RWPE2 (cell line): ENCODE measurements around the gene AK9.

Experiments used
- ATAC-seq: fragments of 200-7000 bp; cut with Tn5 transposase; 3 replicates; pipeline ENCODE4 v1.9.1; 2021; ENCODE audit warnings: low read depth
- DNase-seq: peaks from one replicate; pipeline ENCODE4 v3.0.0-alpha.2; 2020; ENCODE audit warnings: low spot score
- H3K27ac ChIP-seq: fragments of 450-650 bp; 2 replicates; pipeline ENCODE4 v1.5.1; 2017; ENCODE audit warnings: mild to moderate bottlenecking; ENCODE audit not compliant: poor library complexity, severe bottlenecking
- H3K27me3 ChIP-seq: fragments of 250-450 bp; sonication (Bioruptor Pico); 2 replicates; pipeline ENCODE4 v1.5.1; 2021; ENCODE audit warnings: mild to moderate bottlenecking, moderate library complexity; ENCODE audit not compliant: insufficient read depth, poor library complexity, severe bottlenecking
- H3K36me3 ChIP-seq: fragments of 250-450 bp; sonication (Bioruptor Pico); 2 replicates; pipeline ENCODE4 v1.5.1; 2020; ENCODE audit warnings: low read depth, mild to moderate bottlenecking, moderate library complexity
- H3K4me1 ChIP-seq: fragments of 250-450 bp; sonication (Bioruptor Pico); 2 replicates; pipeline ENCODE4 v1.5.1; 2021; ENCODE audit warnings: mild to moderate bottlenecking, moderate library complexity; ENCODE audit not compliant: insufficient read depth, poor library complexity, severe bottlenecking
- H3K4me3 ChIP-seq: fragments of 250-450 bp; sonication (Bioruptor Pico); 2 replicates; pipeline ENCODE4 v1.5.1; 2021; ENCODE audit warnings: mild to moderate bottlenecking, moderate library complexity; ENCODE audit not compliant: severe bottlenecking
- H3K9me3 ChIP-seq: fragments of 250-450 bp; sonication (Bioruptor Pico); 2 replicates; pipeline ENCODE4 v1.5.1; 2021; ENCODE audit warnings: mild to moderate bottlenecking, moderate library complexity; ENCODE audit not compliant: severe bottlenecking
- TF ChIP-seq, protein P1 (sequence below): fragments of 450-650 bp; IDR thresholded peaks from one replicate; pipeline ENCODE4 v1.5.1; 2017; ENCODE audit warnings: mild to moderate bottlenecking, moderate library complexity; ENCODE audit not compliant: poor library complexity, severe bottlenecking

The AK9 gene

DNA sequence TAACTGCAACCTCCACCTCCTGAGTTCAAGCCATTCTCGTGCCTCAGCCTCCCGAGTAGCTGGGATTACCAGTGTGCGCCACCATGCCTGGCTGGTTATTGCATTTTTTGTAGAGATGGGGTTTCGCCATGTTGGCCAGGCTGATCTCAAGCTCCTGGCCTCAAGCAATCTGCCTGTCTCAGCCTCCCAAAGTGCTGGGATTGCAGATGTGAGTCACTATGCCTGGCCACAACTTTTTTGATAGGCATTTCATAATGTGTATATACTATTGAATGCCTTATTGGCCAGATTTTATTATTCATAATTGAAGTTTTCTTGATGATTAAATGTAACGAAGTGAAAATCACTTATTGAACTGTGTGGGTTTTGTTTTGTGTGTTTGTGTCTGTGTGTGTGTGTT lies 28.0 kb upstream of the AK9 start:
- no peaks in the 10 kb centered on the region for H3K4me1 ChIP-seq
- H3K27ac ChIP-seq: no peak overlapping the region
- no peak overlapping the region for H3K4me3 ChIP-seq
- no peaks in the 10 kb centered on the region for H3K27me3 ChIP-seq
- ATAC-seq: no peak
- H3K9me3 ChIP-seq: no peaks in the 10 kb centered on the region
- TF ChIP-seq, protein P1, sequence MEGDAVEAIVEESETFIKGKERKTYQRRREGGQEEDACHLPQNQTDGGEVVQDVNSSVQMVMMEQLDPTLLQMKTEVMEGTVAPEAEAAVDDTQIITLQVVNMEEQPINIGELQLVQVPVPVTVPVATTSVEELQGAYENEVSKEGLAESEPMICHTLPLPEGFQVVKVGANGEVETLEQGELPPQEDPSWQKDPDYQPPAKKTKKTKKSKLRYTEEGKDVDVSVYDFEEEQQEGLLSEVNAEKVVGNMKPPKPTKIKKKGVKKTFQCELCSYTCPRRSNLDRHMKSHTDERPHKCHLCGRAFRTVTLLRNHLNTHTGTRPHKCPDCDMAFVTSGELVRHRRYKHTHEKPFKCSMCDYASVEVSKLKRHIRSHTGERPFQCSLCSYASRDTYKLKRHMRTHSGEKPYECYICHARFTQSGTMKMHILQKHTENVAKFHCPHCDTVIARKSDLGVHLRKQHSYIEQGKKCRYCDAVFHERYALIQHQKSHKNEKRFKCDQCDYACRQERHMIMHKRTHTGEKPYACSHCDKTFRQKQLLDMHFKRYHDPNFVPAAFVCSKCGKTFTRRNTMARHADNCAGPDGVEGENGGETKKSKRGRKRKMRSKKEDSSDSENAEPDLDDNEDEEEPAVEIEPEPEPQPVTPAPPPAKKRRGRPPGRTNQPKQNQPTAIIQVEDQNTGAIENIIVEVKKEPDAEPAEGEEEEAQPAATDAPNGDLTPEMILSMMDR: no peak
- DNase-seq: no peak
- H3K36me3 ChIP-seq: no peaks in the 10 kb centered on the region

DNA sequence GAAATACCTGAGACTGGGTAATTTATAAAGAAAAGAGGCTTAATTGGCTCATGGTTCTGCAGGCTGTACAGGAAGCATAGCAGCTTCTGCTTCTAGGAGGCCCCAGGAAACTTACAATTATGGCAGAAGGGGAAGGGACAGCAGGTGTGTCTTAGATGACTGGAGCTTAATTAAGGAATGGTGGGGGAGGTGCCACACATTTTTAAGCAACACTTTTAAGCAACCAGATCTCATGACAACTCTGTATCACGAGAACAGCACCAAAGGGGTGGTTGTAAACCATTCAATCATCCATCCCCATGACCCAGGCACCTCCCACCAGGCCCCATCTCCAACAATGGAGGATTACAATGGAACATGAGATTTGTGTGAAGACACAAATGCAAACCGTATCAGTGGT lies 27.0 kb upstream of the AK9 start:
- Histone ChIP-seq H3K9me3 (no peaks in the 10 kb centered on the region), H3K4me1 (no peaks in the 10 kb centered on the region), H3K4me3 (no peak overlapping the region), H3K36me3 (no peaks in the 10 kb centered on the region), H3K27me3 (no peaks in the 10 kb centered on the region), H3K27ac (no peak overlapping the region)
- TF ChIP-seq, protein P1: no peak
- no peak for DNase-seq
- ATAC-seq: no peak

DNA sequence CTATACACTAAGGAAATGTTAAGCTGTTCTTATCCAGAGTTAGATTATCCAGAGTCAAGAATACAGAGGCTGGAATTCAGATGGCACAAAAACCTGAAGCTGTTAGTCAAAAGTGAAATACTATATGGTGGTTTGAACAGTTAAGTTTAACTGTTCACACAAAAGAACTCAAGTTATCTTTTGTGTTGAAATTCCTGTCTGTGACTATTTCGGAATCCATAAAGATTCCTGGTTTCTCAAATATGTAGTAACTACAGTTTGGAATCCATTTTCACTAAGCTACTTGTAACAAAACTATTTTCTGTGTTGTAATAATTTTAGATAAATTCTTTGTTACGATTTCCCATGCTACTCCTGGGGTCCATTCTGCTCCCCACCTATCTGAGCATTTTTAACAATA lies 24.6 kb upstream of the AK9 start:
- Histone ChIP-seq H3K4me1 (no peaks in the 10 kb centered on the region), H3K27ac (no peak overlapping the region), H3K9me3 (no peaks in the 10 kb centered on the region), H3K27me3 (no peaks in the 10 kb centered on the region), H3K4me3 (no peak overlapping the region), H3K36me3 (no peaks in the 10 kb centered on the region)
- TF ChIP-seq, protein P1: no peak
- ATAC-seq (no peak), DNase-seq (no peak)

DNA sequence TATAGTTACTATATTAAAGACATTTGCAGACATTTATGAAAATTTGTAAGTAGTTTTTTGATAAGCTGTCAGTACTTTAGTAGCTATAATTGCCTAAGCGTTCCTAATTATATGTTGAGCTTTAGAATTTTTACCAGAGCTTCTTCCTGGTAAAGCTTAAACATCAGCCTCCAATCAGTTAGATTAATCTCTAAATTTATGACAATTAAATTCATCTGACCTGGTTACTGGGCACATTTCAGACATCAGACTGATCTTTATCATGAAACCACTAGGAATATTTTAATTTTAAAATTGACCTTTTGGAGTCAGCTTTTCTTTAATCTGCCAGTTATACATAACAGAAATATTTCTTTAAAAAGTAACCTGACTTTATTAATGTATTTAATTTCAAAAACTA lies 23.6 kb upstream of the AK9 start:
- Histone ChIP-seq H3K9me3 (no peaks in the 10 kb centered on the region), H3K4me1 (no peaks in the 10 kb centered on the region), H3K27ac (no peak overlapping the region), H3K4me3 (no peak overlapping the region), H3K27me3 (no peaks in the 10 kb centered on the region), H3K36me3 (no peaks in the 10 kb centered on the region)
- ATAC-seq (no peak), DNase-seq (no peak)
- TF ChIP-seq, protein P1: no peak

DNA sequence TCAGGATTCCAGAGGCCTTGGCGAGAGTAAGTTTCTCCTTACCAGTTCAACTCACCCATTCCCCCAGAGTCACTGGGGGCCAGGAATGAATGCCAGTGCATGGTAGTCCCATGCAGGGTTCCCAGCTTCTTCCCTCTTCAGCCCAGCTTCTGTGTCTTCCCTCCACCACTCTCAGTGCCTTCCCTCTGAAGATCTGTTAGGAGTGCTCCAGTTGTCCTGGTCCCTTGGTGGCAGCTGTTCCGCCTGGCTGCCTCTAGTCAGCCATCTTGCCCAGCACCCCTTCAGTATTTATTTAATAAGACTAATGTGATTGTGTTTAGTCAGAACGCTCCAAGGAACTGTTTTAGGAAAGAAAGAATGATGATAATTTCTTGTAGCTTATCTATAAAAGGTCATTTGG lies 23.2 kb upstream of the AK9 start:
- H3K36me3 ChIP-seq: no peaks in the 10 kb centered on the region
- DNase-seq (no peak), ATAC-seq (no peak)
- H3K9me3 ChIP-seq: no peaks in the 10 kb centered on the region
- H3K27ac ChIP-seq: no peak overlapping the region
- H3K4me1 ChIP-seq: no peaks in the 10 kb centered on the region
- H3K27me3 ChIP-seq: no peaks in the 10 kb centered on the region
- TF ChIP-seq, protein P1: no peak
- H3K4me3 ChIP-seq: no peak overlapping the region
